NCI-H1092 treated with DMSO at 0.1 percent for 48 hours (cell line): ENCODE data around the gene ZEB2.

ENCODE experiments used
- DNase-seq: peaks from one replicate; lab custom pipeline; 2025; lab: John Stamatoyannopoulos, UW

ZEB2 gene

DNA sequence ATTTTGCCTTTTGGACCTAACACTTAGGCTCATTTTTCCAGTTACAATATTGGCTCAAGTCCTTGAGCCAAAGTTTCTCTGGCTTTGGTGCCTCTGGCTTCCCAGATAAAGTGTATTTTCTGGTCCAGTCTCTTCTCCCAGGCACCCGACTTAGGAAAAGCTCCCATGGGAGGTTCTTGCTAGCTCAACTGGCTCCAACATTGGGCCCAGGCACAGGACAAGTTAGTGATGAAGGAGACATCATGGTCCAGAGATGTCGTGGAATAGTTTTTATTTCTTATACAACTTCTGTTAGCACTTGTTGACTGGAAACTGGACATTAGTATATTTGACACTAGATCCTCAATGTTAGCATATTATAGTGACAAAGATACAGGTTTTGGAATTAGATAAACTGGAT, 8.2 kb upstream of the ZEB2 start:
- no peak for DNase-seq

DNA sequence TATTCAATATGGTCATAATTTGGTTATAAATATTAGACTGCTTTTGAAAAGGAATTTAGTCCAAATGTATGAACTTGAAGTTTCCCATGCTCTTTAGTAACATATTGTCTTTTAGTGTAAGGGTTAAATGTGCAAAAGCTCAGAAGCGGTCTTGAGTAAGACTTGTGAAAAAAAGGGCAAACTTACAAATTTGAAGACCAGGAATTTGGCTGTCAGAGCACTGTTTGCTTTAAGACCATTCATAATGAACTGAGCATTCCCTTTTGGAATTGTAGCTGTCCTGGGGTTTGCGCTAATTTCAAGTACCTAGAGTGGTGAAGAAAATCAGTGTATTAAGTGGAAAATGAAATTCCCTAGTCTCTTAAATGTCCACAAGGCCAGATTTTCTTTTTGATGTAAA, 6.9 kb upstream of the ZEB2 start:
- no peak for DNase-seq

DNA sequence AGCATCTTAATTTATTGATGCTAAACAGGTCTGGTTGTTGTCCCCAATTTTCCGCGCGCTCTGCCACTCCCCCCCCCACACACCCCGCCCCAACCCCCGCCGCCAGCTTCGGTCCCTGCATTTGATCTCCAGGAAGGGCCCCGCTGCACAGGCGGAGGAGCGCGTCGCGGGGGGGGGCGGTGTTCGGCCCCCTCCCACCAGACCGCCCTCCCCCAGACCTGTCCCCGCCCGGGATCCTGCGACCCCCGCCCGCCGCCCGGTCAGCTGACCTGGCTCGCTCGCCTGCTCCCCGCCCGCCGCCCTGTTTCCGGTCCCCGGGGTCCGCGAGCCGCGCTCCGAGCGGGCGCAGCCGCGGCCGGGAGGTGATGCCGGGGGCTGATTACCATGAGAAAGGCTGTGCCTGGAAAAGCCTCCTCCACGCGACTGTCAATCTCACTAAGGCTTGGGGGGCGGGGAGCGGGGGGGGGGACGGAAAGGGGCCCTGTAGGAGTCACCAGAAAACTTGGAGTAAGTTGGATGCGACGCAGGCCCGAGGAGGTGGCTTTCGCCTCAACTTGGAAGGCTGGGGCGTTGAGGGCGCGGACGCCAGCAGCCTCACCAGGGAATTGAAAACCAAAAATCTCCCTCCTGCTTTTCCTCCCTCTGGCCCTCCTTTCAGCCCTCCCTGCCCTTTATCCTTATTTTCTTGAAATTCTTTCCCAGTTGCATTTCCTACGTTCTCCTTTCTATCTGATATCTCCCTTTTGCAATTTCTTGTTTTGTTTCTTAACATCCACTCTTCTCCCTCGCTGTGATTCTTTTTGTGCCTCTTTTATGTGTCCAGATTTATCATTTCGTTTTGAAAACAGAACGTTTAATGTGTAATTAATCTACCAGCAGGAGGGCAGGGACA, 4.4 kb upstream of the ZEB2 start:
- no peak for DNase-seq

DNA sequence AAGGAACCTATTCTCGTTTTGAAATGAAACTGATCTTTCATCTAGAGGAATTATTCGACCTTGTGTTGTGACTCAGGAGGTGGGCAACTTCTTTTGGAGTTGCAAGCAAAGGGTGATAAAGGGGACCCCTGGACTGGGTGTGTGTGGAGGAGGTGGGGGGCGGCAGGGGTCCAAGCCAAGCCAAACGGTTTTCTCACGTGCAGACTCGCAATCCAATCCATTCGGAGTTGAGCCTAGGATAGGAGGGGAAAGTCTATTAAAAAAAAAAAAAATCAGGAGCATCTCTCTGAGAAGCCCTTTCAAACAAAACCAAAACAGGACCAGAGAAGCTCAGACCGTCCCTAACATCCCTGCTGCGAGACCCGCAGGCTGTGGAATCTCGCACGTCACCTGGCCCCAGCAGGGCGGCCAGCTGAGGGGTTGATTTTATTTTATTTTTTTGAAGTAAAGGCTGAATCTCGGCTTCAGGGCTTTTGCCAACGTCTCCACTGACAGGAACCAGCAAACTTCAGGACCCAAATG, 3.7 kb upstream of the ZEB2 start:
- peak; percentile 15 for DNase-seq

DNA sequence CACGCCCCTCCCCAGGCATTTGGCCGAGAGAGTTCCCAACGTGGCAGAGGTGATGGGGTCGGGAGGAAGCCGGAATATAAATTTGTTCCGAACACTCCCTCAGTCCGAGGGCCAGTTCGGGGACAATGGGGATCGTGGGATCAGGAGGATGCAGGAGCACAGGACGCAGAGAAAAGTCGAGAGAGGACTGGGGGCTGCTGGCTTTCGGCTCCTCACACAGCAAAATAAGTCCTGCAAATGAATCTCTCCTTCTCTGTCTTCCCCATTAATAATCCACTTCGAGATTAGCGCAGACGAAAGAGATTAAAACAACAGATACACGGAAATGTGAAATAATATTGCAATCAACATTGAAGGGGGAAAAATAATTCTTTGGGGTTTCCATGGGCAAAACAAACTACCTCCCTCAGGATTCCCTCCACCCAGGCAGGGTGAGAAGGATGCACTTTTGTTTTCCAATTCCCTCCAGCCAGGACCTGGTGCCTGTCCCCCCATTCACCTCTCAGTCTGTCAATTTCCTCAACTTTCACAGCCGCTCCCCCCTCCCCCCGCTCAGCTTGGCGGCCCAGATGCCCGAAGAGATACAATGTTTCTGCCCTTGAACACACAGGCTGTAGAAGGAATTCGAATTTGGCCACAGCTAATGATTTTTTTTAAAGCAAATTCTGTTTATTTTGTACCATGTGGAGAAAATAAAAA, 3.1 kb upstream of the ZEB2 start:
- DNase-seq: no peak

DNA sequence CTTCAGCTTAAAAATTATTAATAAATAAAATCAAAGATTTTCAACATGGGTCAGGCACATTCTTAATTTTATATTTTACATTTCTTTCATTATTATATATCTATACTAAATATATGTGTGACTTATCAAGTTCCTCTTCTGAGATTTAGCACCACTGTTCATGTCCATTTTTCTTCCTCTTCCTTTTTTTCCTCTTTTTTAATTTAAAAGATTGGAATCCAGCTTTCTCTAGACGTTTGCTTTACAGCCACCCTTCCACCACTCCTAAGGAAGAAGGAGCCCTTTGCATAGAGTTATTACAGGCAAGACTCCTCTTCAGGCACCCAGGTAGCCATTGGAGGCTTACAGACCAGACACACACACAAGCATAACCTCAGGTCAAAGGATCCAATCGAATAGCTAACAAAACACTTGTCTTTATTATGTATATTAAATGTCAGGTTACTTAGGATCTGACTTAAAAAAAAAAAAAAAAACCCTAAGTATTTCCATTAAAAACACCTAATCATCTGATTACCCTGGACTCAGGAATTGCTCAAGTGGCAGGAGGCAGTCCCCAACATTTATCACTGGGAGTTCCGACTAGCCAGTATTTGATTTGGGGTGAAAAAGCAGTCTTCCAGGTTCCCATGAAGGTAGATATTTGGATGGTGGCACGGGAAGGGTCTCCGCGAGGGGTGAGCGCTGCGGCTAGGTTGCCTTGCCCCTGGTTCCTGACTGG, 2.4 kb upstream of the ZEB2 start:
- DNase-seq: no peak

DNA sequence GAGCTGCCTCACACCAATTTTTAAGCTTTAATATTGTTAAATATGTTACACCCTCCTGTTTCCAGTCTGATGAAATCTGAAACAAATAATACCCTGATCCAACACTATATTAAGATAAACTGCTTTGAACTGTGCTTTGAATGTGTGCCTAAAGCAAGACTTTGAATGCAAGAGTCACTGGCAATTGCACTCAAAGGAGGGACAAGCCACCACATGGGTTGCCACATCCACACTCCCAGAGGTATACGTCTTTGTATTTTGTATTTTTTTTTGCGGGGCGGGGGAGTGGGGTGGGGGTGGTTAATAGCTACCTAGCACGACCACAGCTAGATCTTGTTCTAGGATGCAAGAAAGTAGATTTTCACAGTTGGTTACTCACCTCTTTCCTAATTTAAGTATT, 1.8 kb upstream of the ZEB2 start:
- no peak for DNase-seq

DNA sequence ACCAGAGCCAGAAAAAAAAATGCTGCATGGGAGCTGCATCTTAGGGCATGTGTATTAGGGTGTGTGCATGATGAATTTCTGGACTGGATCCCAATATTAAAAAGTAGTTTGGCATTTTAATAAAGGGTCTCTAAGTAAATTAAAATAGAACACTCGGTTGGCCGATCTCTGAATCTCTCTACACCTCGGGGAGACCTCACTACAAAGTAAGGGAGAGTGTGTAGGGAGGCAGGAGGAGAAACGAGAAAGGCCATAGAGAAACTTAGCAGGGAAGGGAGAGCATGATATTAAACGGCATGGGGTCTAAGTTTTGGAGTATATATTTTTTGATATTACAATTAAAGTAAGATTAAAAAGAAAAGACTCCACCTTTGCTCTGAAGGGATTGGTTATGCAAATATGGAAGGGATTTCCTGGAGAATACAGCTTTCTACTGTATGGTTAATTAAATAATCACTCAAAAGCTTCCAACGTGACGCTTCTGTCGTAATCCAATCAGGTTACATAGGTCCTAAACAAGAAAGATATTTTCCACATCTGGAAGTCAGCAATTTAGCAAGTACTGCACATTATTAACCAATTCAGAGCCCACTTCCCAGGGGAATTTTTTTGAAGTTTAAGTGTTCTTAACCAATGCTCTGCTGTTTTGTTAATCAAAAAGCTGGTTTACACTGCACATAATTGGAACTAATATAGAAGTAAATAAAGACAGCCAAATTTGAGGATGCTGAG, 1.0 kb upstream of the ZEB2 start:
- no peak for DNase-seq

DNA sequence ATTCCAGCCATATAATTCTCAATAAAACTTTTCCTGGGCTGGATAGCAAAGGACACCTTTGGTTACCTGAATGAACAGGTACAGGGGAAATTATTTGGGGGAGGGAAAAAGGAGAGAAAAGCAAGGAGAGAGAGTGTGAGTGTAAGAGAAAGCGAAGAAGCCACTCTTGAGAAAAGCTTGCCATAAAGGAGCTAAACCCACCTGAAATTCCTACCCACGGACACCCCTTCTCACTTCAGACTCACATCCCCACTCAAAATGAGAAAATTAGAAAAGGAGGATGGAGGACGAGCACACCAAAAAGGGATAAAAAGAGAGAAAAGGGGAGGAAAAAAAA, 354 bp downstream of the ZEB2 start:
- DNase-seq: no peak

DNA sequence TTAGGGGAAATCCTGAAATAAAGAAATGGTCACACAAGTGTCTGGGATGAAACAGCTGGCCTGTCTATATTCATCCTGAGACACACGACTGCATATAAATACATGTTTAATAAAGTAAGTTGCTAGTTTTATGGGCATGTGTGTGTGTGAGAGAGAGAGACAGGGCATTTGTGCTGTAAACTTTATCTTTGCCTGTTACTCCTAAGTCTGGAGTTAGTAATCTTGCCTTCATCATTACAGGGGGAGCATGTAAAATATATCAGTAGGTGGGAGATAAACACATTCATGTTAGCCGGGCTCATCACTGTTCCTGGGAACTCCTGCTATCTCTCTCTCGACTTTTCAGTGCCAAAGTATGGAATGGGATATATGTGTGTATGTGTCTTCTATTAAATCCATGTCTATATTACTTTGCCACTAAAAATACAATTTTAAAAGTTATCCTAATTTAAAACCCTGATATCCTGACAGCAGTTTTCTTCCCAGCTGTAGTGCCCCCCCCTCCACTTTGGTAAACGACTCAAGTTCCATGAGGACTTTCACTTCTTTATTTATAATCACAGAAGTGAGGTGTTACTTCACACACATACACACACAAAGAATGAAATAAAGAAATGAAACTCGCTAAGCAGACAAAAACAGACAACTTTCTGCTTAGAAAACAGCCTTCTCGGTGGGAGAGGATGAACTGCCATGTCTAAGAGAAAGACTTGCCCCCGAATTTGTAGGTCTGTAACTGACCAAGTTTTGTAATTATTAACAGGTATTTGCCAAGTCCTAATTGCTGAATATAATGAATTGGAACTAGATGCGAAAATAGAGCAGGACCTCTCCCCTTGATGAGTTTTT, 947 bp downstream of the ZEB2 start:
- no peak for DNase-seq

DNA sequence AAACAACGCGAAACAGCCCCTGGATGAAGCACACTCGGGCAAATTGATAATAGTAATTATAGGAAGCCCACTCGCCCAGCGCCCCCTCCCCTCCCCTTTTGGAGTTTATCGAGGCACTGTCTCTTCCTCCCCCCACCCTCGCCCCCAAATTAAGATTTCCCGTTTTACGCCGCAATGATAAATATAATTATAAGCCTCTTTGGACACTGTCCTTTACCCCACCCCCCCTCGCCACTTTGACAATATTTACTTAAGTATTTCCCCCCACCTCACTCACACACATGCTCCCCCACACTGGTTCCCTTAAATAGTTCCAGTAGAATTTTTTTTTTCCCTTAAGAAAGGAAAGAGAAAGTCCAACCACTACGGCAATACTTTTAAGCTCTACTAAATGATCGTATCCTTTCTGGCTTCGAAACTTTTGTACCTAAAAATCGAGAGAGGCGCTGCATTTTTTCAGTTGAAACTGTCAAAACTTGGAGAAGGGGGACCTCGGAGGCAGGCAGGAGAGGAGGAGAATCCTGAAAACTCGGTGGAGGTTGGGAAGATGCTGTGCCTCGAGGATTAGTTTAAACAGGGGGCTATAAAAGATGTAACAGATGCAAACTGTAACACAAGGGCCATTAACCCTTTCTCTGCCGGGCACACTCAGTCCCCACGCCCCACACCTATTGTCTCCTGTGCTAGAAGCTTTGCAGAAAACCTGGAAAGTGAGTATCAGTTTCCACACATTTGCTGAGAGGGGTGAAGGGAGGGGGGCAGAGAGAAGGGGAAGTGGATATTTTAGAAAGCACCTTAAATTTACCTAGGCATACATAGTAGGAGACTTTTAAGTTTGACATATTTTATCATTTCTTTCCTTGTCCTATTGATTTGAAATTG, 1.8 kb downstream of the ZEB2 start:
- no peak for DNase-seq

DNA sequence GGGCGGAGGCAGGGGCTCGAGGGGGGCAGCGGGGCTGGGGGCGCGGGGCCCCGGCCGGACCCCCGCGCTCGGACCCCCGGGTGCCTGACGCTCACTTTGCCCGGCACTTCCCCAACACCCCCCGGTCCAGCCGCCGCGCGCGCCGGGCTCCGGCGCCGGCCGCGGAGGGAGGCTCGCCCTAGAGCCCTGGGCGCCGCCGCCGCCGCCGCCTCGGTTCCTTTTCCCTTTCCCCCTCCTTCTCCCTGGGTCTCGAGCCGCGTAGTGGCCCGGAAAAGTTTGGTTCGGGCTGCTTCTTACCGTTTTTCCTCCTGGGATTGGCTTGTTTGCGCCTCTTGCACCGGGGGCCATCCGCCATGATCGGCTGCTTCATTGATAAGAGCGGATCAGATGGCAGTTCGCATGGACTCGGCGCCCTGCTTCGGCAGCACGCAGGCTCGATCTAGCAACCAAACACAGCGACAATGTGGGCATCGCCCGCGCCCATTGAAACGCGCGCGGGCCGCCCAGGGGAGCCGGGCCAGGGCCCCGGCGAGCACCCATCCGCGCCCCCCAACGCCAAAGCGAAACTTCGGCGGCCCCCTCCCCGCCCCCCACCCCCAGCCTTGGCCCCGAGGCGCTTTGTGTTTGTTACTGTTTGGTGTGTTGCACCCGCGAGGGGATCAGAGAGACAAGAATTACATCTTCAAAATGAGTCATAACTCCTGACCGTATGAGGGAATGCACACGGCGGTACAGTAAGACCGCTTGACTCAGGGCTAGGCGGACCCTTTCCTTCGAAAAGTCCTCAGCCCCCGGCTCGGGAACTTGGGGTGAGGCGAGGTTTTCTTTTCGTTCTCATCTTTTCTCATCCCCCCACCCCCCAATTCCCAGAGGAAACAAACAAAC, 2.7 kb downstream of the ZEB2 start:
- DNase-seq: no peak

DNA sequence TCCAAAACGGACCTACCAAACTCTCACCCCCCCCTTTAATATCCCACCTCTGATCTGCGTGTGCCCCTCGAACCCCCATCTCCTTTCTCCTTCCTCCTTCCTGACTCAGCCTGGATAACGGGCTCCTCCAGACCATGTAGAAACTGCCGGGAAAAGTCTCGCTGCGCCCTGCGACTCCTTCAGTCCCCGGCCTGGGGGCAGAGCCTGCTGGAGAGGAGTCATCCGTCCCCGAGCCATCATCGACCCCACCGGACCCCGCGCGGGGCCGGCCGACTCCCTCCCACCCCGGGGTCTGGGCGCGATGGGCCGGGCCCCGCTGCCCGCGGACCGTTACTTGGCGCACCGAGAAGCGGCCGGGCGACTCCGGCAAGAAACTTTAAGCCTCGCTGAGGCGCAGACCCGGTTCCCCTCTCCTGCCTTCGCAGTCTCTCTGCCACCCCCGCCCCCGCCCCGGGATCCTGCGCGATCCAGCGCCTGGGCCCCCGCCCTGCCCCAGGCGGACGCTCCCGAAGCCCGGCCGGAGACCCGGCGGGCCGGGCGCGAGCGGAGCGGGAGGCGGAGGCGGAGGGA, 3.4 kb downstream of the ZEB2 start:
- DNase-seq: no peak

DNA sequence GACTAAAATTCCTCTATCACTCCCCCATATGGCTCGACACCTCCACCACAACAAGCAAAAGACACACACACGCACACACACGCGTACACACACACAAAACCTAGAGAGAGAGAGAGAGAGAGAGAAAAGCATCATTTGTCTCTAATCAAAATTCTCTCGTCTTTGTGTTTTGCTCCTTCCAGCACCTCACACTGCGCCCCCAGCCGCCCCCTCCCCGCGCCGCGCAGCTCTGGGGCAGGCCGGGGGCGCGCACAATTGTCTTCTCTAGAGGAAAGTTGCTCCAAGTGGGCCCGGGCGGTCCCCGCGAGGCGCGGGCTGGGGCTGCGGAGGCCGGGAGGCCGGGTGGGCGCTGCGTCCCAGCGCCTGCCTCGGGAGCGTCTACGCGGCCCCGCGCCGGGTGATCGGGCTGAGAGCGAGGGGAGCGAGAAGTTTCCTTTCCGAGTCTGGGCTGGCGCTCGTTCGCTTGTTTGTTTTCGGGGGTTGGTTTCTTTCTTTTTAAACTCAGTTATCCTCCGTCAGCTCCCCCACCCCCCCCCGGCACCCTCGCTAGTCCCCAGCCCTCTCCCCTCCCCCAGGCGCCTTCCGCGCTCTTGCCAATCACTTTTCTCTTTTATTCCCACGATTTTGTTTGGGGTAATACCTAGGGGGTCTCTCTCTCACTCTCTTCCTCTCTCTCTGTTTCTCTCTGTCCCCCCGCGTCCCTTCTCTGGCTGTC, 4.1 kb downstream of the ZEB2 start:
- DNase-seq: no peak

DNA sequence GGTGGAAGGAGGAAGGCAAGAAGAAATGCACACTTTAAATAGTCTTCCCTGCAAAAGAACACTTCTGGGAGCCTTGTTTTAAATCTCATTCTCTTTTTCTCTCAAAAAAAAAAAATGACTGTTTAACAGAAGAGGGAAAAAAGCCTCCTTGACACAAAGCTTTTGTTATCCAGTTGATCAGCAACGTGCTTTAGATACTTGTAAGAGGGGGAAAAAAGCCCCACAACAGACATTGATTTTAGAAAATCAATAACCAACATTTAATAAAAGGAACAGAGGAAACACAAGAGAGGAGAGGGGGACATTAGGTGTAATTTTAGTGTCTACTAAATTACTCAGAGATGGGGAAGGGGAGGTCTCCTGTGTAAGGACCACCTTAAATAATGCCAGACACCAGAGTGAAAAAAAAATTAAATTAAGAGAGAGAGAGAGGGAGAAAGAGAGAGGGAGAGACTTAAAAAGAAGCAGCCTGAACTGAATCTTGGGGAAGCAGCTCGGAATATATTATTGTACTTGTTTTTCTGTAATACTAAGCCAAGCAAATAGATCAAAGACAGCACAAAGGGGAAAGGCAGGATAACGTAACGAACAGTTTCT, 4.7 kb downstream of the ZEB2 start:
- no peak for DNase-seq

DNA sequence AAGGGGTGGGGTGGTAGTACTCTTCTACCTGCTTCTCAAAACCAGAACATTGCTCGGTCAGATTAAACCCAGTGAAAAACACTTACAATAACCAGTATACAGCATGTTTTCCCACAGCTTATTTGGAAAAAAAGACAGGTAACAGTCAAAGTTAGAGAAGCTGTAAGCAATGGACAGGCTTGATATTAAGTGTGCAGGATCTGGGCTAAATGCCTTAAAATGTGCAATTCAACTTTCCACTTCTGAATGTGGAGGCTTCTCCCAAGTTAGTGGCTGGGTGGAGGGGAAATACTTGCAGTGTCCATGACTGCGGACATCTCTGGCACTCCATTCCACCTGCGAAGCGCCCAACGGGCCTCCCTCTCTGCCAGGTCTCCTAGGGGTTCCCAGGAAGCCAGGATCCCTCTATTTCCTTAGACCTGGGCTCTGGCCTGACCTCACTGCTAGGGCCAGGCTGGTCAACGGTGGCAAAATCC, 5.3 kb downstream of the ZEB2 start:
- no peak for DNase-seq

DNA sequence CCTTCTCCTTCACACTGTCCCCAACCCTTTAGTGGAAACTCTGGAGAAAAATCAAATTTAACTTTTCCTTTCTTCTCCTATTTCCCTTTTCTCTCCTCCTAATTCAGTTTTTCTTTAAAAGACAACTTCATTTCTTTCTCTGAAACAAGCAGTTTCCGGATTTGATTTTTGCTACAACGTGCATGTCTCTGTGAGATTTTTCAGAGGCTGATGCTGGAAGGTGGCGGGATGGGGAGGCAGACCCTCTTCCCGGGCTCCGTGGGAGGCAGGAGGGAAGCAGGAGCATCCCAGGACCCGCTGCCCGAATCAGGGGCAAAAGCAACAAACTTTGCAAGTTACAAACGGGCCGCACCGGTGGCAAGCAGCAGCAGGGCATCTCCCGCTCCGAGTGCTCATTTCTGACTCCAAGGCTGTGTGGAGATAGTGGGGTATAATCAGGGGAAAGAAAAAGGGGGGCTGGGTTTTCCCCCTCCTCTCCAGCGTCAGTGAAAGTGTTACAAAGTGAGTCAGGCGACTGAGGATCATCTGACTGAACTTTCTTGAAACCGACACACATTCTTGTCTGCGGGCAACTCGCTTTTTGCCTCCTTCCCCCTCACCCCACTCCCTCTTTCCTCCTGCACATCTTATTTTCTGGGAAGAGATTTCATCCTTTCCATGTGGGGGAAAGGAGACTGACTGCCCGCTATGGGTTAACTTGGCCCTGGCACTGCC, 6.4 kb downstream of the ZEB2 start:
- no peak for DNase-seq
